ENCODE data around the gene GAL.

GRCh38 chr11:68677432-68677831, 6.9 kb upstream of the GAL start:
- TF ChIP-seq CTCF (conservative IDR thresholded peaks at IDR 0.05; ENCODE audit: low read depth in 2 of 2): no peak
- TF ChIP-seq EZH2 (IDR thresholded peaks at IDR 0.05; ENCODE audit: low read depth, unreplicated experiment): no peak
- no peak for TF ChIP-seq POLR2AphosphoS5 (IDR thresholded peaks at IDR 0.05; ENCODE audit: low read depth)
- no peak for TF ChIP-seq CREB1 (CRISPR knock-in tag; IDR thresholded peaks at IDR 0.05; ENCODE audit: low read depth)
- no peak for TF ChIP-seq STAT1 (IDR thresholded peaks at IDR 0.05; ENCODE audit: unreplicated experiment)
- no peak for TF ChIP-seq REST (IDR thresholded peaks at IDR 0.05; ENCODE audit: unreplicated experiment)

Measured in GM23338 (cell line).